Stimulated activated CD8-positive, alpha-beta memory T cell treated with anti-CD3 and anti-CD28 coated beads, Interleukin-12 subunit alpha, Interleukin-12 subunit beta, amount 100 ng/mL, for 1 hour (primary cell): Measurements from ENCODE around the gene EFCAB13.

Experiments
- DNase-seq: peaks from one replicate; pipeline ENCODE4 v3.0.0-alpha.2; 2020; ENCODE audit warnings: low read depth

Gene EFCAB13

GRCh38 chr17:47295037-47295873 lies 28.5 kb upstream of the EFCAB13 start:
- no peak for DNase-seq

- no peak for DNase-seq
These were observed 27.9 kb upstream of the EFCAB13 start for GRCh38 chr17:47295874-47296255.

- DNase-seq: no peak
These were observed 25.9 kb upstream of the EFCAB13 start for GRCh38 chr17:47297661-47298400.

- no peak for DNase-seq
These were observed 25.0 kb upstream of the EFCAB13 start for GRCh38 chr17:47298712-47299111.

- no peak for DNase-seq
These were observed 24.4 kb upstream of the EFCAB13 start for GRCh38 chr17:47299239-47299910.

- no peak for DNase-seq
These were observed 23.0 kb upstream of the EFCAB13 start for GRCh38 chr17:47300718-47301117.

GRCh38 chr17:47301161-47301560 lies 22.6 kb upstream of the EFCAB13 start:
- no peak for DNase-seq

- no peak for DNase-seq
These were observed 21.9 kb upstream of the EFCAB13 start for GRCh38 chr17:47301831-47302230.

GRCh38 chr17:47304186-47304585 lies 19.6 kb upstream of the EFCAB13 start:
- DNase-seq: no peak

GRCh38 chr17:47305302-47305923 lies 18.3 kb upstream of the EFCAB13 start:
- no peak for DNase-seq

- no peak for DNase-seq
These were observed 13.5 kb upstream of the EFCAB13 start for GRCh38 chr17:47310186-47310733.

- no peak for DNase-seq
These were observed 12.3 kb upstream of the EFCAB13 start for GRCh38 chr17:47311420-47311819.

- DNase-seq: no peak
These were observed 8.1 kb upstream of the EFCAB13 start for GRCh38 chr17:47315451-47316266.

GRCh38 chr17:47316311-47316710 lies 7.4 kb upstream of the EFCAB13 start:
- DNase-seq: no peak

- DNase-seq: no peak
These were observed 6.6 kb upstream of the EFCAB13 start for GRCh38 chr17:47317119-47317518.

- no peak for DNase-seq
These were observed 5.4 kb upstream of the EFCAB13 start for GRCh38 chr17:47318197-47318918.

GRCh38 chr17:47320879-47321502 lies 2.8 kb upstream of the EFCAB13 start:
- DNase-seq: no peak

GRCh38 chr17:47324224-47325020 lies 667 bp downstream of the EFCAB13 start:
- DNase-seq: no peak

- DNase-seq: no peak
These were observed 1.4 kb downstream of the EFCAB13 start for GRCh38 chr17:47325176-47325575.
